Astrocyte (in vitro differentiated cells and primary cell): Measurements from ENCODE around the gene LCOR. TPM values are rescaled to one million over a fixed set of nuclear protein-coding genes. Genes with fewer than 3 reads are reported as not detected.

Source experiments
- DNase-seq: peaks from one replicate; pipeline ENCODE4 v3.0.0-alpha.2; 2010; ENCODE audit warnings: low read depth
- FAIRE-seq: peaks from 2 replicates; lab custom pipeline; 2011; peaks lifted over from hg19 to GRCh38; lab: Jason Lieb, UNC
- H2AFZ ChIP-seq: 2 replicates; pipeline ENCODE4 v1.6.0; 2012; ENCODE audit warnings: low read depth, low read length, inconsistent platforms
- H3K27ac ChIP-seq: 2 replicates; pipeline ENCODE4 v1.5.1; 2011; ENCODE audit warnings: low read depth, low read length, inconsistent platforms
- H3K27me3 ChIP-seq: 2 replicates; pipeline ENCODE4 v1.6.0; 2011; ENCODE audit warnings: low read length, inconsistent platforms; ENCODE audit not compliant: insufficient read depth
- H3K36me3 ChIP-seq: 2 replicates; pipeline ENCODE4 v1.5.1; 2011; ENCODE audit warnings: low read length, inconsistent platforms; ENCODE audit not compliant: insufficient read depth
- H3K4me1 ChIP-seq: 2 replicates; pipeline ENCODE4 v1.5.1; 2011; ENCODE audit warnings: low read length, inconsistent platforms; ENCODE audit not compliant: insufficient read depth
- H3K4me2 ChIP-seq: 2 replicates; pipeline ENCODE4 v1.6.0; 2012; ENCODE audit warnings: low read length, inconsistent platforms
- H3K4me3 ChIP-seq: 2 replicates; pipeline ENCODE4 v1.5.1; 2011; ENCODE audit warnings: low read depth, mild to moderate bottlenecking, low read length, inconsistent platforms; ENCODE audit not compliant: insufficient read depth
- H3K79me2 ChIP-seq: 2 replicates; pipeline ENCODE4 v1.6.0; 2012; ENCODE audit warnings: mild to moderate bottlenecking, low read length, inconsistent platforms; ENCODE audit not compliant: insufficient read depth
- H3K9ac ChIP-seq: 2 replicates; pipeline ENCODE4 v1.6.0; 2012; ENCODE audit warnings: mild to moderate bottlenecking, low read length, inconsistent platforms
- H3K9me3 ChIP-seq: 2 replicates; pipeline ENCODE4 v1.5.1; 2012; ENCODE audit warnings: low read depth, mild to moderate bottlenecking, low read length, inconsistent platforms; ENCODE audit not compliant: insufficient read depth
- H4K20me1 ChIP-seq: 2 replicates; pipeline ENCODE4 v1.6.0; 2012; ENCODE audit warnings: low read length, inconsistent platforms; ENCODE audit not compliant: insufficient read depth
- H3K27ac Mint-ChIP-seq: one replicate; pipeline ENCODE4 v1.8.0; 2021; ENCODE audit warnings: mild to moderate bottlenecking, mixed read lengths; ENCODE audit not compliant: unreplicated experiment
- H3K27me3 Mint-ChIP-seq: one replicate; pipeline ENCODE4 v1.8.0; 2021; ENCODE audit warnings: low read depth, mixed read lengths; ENCODE audit not compliant: unreplicated experiment
- H3K36me3 Mint-ChIP-seq: one replicate; pipeline ENCODE4 v1.8.0; 2021; ENCODE audit warnings: low read depth, mixed read lengths; ENCODE audit not compliant: unreplicated experiment
- H3K4me1 Mint-ChIP-seq: one replicate; pipeline ENCODE4 v1.8.0; 2021; ENCODE audit warnings: low read depth, mixed read lengths; ENCODE audit not compliant: unreplicated experiment
- H3K4me3 Mint-ChIP-seq: one replicate; pipeline ENCODE4 v1.8.0; 2021; ENCODE audit warnings: mild to moderate bottlenecking, moderate library complexity, mixed read lengths; ENCODE audit not compliant: unreplicated experiment
- H3K9me3 Mint-ChIP-seq: one replicate; pipeline ENCODE4 v1.8.0; 2021; ENCODE audit warnings: mild to moderate bottlenecking, mixed read lengths; ENCODE audit not compliant: unreplicated experiment
- CTCF ChIP-seq: IDR thresholded peaks from 2 replicates; pipeline ENCODE4 v1.5.1; 2011; ENCODE audit warnings: low read depth, mild to moderate bottlenecking, inconsistent platforms, low read length, moderate library complexity; ENCODE audit not compliant: insufficient read depth
- EZH2 ChIP-seq: IDR thresholded peaks from 2 replicates; pipeline ENCODE4 v1.6.1; 2012; ENCODE audit warnings: mild to moderate bottlenecking, low read length, inconsistent platforms; ENCODE audit not compliant: insufficient read depth
- total RNA-seq: library from RNA; stranded (reverse); gene quantifications from 2 replicates; pipeline ENCODE4 v1.2.1, GENCODE V29; 2021

The LCOR gene
- total RNA-seq, 1 donor from 2014 or later, result 72.0 TPM

DNA sequence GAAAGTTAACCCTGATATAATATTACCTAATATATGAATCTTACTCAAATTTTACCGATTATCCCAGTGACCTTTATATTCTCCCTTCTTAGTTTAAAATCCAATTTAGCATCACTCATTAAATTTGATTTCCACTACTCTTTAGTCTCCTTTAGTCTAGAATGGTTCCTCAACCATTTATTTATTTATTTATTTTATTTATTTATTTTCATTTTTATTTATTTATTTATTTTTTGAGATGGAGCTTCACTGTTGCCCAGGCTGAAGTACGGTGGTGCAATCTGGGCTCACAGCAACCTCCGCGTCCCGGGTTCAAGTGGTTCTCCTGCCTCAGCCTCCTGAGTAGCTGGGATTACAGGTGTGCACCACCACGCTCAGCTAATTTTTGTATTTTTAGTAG is 92.8 kb downstream of the LCOR start:
- FAIRE-seq, result no peak
- H3K4me2 ChIP-seq, result no peak overlapping the region
- H3K4me3 ChIP-seq, result no peak overlapping the region
- peaks cover 49% of the 10 kb centered on the region for H4K20me1 ChIP-seq
- no peak overlapping the region for H3K27ac Mint-ChIP-seq
- no peaks in the 10 kb centered on the region for H3K9me3 Mint-ChIP-seq
- no peaks in the 10 kb centered on the region for H3K36me3 ChIP-seq
- peaks cover 14% of the 10 kb centered on the region for H3K36me3 Mint-ChIP-seq
- H3K4me1 ChIP-seq, result no peaks in the 10 kb centered on the region
- H3K27me3 Mint-ChIP-seq, result no peaks in the 10 kb centered on the region
- H2AFZ ChIP-seq, result no peak overlapping the region
- H3K27me3 ChIP-seq, result no peaks in the 10 kb centered on the region
- TF ChIP-seq EZH2 (no peak), CTCF (no peak)
- no peak overlapping the region for H3K4me3 Mint-ChIP-seq
- no peak for DNase-seq
- peaks cover 78% of the 10 kb centered on the region for H3K79me2 ChIP-seq
- H3K27ac ChIP-seq, result no peak overlapping the region
- H3K9ac ChIP-seq, result no peak overlapping the region
- H3K4me1 Mint-ChIP-seq, result peaks cover 3% of the 10 kb centered on the region
- no peaks in the 10 kb centered on the region for H3K9me3 ChIP-seq

DNA sequence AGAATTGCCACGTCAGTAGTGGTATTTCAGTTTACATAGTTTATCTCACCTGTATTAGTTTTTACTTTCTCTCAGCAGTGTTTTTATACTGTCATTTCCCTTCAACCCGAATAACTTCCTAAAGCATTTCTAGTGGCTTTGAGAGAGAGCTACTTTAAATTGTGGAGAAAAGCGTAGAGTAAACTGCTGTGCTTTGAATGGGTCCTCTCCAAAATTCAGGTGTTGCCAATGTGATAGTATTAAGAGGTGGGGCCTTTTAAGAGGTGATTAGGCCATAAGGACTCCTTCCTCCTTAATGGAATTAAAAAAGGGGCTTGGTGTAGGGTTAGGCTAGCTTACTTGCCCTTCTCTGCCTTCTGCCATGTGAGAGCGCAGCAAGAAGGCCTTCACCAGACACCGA is 98.4 kb downstream of the LCOR start:
- FAIRE-seq (no peak), DNase-seq (no peak)
- H3K9ac ChIP-seq, result no peak overlapping the region
- no peak for TF ChIP-seq EZH2
- TF ChIP-seq CTCF, result no peak
- H3K4me1 Mint-ChIP-seq, result no peaks in the 10 kb centered on the region
- H3K36me3 Mint-ChIP-seq, result peaks cover 14% of the 10 kb centered on the region
- H3K27ac ChIP-seq, result no peak overlapping the region
- H3K4me2 ChIP-seq, result no peak overlapping the region
- no peaks in the 10 kb centered on the region for H3K27me3 Mint-ChIP-seq
- no peak overlapping the region for H3K4me3 ChIP-seq
- peaks cover 39% of the 10 kb centered on the region for H4K20me1 ChIP-seq
- H3K36me3 ChIP-seq, result no peaks in the 10 kb centered on the region
- H3K9me3 ChIP-seq, result no peaks in the 10 kb centered on the region
- no peak overlapping the region for H3K4me3 Mint-ChIP-seq
- H2AFZ ChIP-seq, result no peak overlapping the region
- H3K27ac Mint-ChIP-seq, result no peak overlapping the region
- peaks cover 72% of the 10 kb centered on the region for H3K79me2 ChIP-seq
- H3K27me3 ChIP-seq, result no peaks in the 10 kb centered on the region
- H3K4me1 ChIP-seq, result no peaks in the 10 kb centered on the region
- H3K9me3 Mint-ChIP-seq, result no peaks in the 10 kb centered on the region

DNA sequence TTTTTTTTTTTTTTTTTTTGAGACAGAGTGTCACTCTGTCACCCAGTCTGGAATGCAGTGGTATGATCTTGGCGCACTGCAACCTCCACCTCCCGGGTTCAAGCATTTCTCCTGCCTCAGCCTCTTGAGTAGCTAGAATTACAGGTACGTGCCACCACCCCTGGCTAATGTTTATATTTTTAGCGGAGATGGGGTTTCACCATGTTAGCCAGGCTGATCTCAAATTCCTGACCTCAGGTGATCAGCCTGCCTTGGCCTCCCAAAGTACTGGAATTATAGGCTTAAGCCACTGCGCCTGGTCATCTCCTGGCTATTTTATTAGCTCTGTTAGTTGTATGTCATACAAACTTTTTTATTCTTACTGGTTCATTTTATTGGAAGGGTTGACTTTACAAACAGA is 103.0 kb downstream of the LCOR start:
- H3K4me1 Mint-ChIP-seq, result no peaks in the 10 kb centered on the region
- Histone ChIP-seq H3K4me2 (no peak overlapping the region), H3K27me3 (no peaks in the 10 kb centered on the region), H3K9me3 (no peaks in the 10 kb centered on the region), H3K9ac (no peak overlapping the region), H4K20me1 (peaks cover 25% of the 10 kb centered on the region), H3K4me3 (no peak overlapping the region), H3K4me1 (no peaks in the 10 kb centered on the region), H3K79me2 (peaks cover 46% of the 10 kb centered on the region), H3K36me3 (peaks cover 6% of the 10 kb centered on the region), H2AFZ (no peak overlapping the region), H3K27ac (no peak overlapping the region)
- H3K36me3 Mint-ChIP-seq, result peaks cover 11% of the 10 kb centered on the region
- FAIRE-seq, result no peak
- no peak overlapping the region for H3K4me3 Mint-ChIP-seq
- H3K27ac Mint-ChIP-seq, result no peak overlapping the region
- no peak for DNase-seq
- H3K9me3 Mint-ChIP-seq, result no peaks in the 10 kb centered on the region
- no peaks in the 10 kb centered on the region for H3K27me3 Mint-ChIP-seq
- TF ChIP-seq EZH2, result no peak
